Spleen (tissue), 11 donors: ENCODE data around the gene GABRG3. TPM values are rescaled to one million over a fixed set of nuclear protein-coding genes. Genes with fewer than 3 reads are reported as not detected.

ENCODE experiments used
- DNase-seq: peaks from one replicate; pipeline ENCODE4 v3.0.0-alpha.2; 2020
- H3K27ac ChIP-seq, 8 donors: fragments of 200-600 bp; sonication (generic) in 7 of 8; 1 replicate in 4 of 8; 2 replicates in 4 of 8; pipeline versions ENCODE4 v1.5.0 to v1.8.0; 2016 to 2021; ENCODE audit warnings: inconsistent platforms in 4 of 8, mild to moderate bottlenecking in 4 of 8, moderate library complexity in 1 of 8
- H3K27me3 ChIP-seq, 7 donors: fragments of 200-600 bp; sonication (generic) in 6 of 7; replicated peaks in 1 of 7; 1 replicate in 4 of 7; 2 replicates in 3 of 7; pipeline versions ENCODE4 v1.5.0 to v1.8.0; 2016 to 2021; ENCODE audit warnings: inconsistent platforms in 3 of 7, mild to moderate bottlenecking in 1 of 7
- H3K36me3 ChIP-seq, 6 donors: fragments of 200-600 bp; sonication (generic) in 5 of 6; 1 replicate in 4 of 6; 2 replicates in 2 of 6; pipeline versions ENCODE4 v1.5.0 to v1.8.0; 2016 to 2021; ENCODE audit warnings: inconsistent platforms in 2 of 6
- H3K4me1 ChIP-seq, 6 donors: fragments of 200-600 bp; sonication (generic) in 5 of 6; 1 replicate in 3 of 6; 2 replicates in 3 of 6; pipeline versions ENCODE4 v1.5.0 to v1.8.0; 2016 to 2021; ENCODE audit warnings: inconsistent platforms in 3 of 6
- H3K4me3 ChIP-seq, 8 donors: fragments of 200-600 bp; sonication (generic) in 7 of 8; 1 replicate in 4 of 8; 2 replicates in 4 of 8; pipeline versions ENCODE4 v1.5.0 to v1.8.0; 2016 to 2021; ENCODE audit warnings: inconsistent platforms in 4 of 8, mild to moderate bottlenecking in 4 of 8, moderate library complexity in 2 of 8
- H3K9me3 ChIP-seq, 8 donors: fragments of 200-600 bp; sonication (generic) in 7 of 8; 1 replicate in 4 of 8; 2 replicates in 4 of 8; pipeline versions ENCODE4 v1.5.0 to v1.8.0; 2016 to 2021; ENCODE audit warnings: inconsistent platforms in 4 of 8
- CTCF ChIP-seq, 11 experiments: fragments of 200-600 bp in 7 of 11; fragments of 450-650 bp in 4 of 11; sonication (generic) in 4 of 11; IDR thresholded peaks in 8 of 11; conservative IDR thresholded peaks in 3 of 11; 1 replicate in 7 of 11; 2 replicates in 4 of 11; pipeline versions ENCODE4 v1.4.0 to v1.8.0; 2016 to 2021; ENCODE audit warnings: antibody characterized with exemption in 11 of 11, inconsistent platforms in 4 of 11, mild to moderate bottlenecking in 1 of 11
- POLR2A ChIP-seq, 3 donors: fragments of 450-650 bp; IDR thresholded peaks; one replicate each; pipeline ENCODE4 v1.5.1; 2017; ENCODE audit warnings: antibody characterized with exemption in 3 of 3, mild to moderate bottlenecking in 1 of 3
- POLR2AphosphoS5 ChIP-seq, 3 donors: sonication (generic); formaldehyde crosslinking; IDR thresholded peaks; one replicate each; pipeline ENCODE4 v1.5.1; 2017; ENCODE audit warnings: antibody characterized with exemption in 3 of 3
- WGBS, 5 donors: extraction: QIAGEN DNeasy Blood & Tissue Kit in 3 of 5; methylation state at CpG; one replicate each; pipeline versions ENCODE4 v1.1.5 to v1.1.7; 2013 to 2018; 5-methylcytosine and 5-hydroxymethylcytosine counted together
- intact Hi-C: fragments of 100-400 bp; cut with DNase I; formaldehyde crosslinking; loops from one replicate; pipeline ENCODE4 v1.15.0; 2023; ENCODE audit warnings: low total_unique reads
- polyA plus RNA-seq, 3 donors: library from polyadenylated mRNA; stranded (reverse); fragments of 200-250 nt; gene quantifications; one replicate each; pipeline ENCODE4 v1.2.1, GENCODE V29; 2013
- total RNA-seq, 7 donors: library from RNA; depleted of rRNA in 3 of 7; stranded (reverse); fragments of >200 nt in 3 of 7; fragmentation: NEBNext Ultra II Directional in 4 of 7; extraction: Animal tissue kit (Norgen Biotek cat#: 25700) in 4 of 7; gene quantifications; one replicate each; pipeline versions ENCODE4 v1.1.0 to v1.2.1, GENCODE V29; 2016 to 2021
- donor health status: healthy with polysubstance abuse.
- donor health status: DM: no; HTN: no; CAD: no; lungs with moderate emphysema.
- donor health status: DM: no; HTN: no; CAD: no.
- donor health status: Bipolar disorder and iron deficiency.
- donor health status: healthy.
- donor health status: DM: no; HTN: no; CAD: no.
- donor health status: DM: yes; HTN: yes; CAD: no.

GABRG3 gene
- total and polyA plus RNA-seq, 10 donors = 0.14 to 19.6 (median 1.6) TPM

- DNase-seq = no peak
- 70 to 82% (median 81%) methylated on average over 6 of the region's 6 CpGs for WGBS, 5 donors
These were observed 225.7 kb downstream of the GABRG3 start for GRCh38 chr15:27196691-27197090.

GRCh38 chr15:27201425-27201824 lies 230.4 kb downstream of the GABRG3 start:
- TF ChIP-seq POLR2A (IDR thresholded peaks at IDR 0.05) (no peak), POLR2AphosphoS5 (IDR thresholded peaks at IDR 0.05) (no peak), CTCF (IDR thresholded peaks at IDR 0.05 in 8 of 11, conservative IDR thresholded peaks at IDR 0.05 in 3 of 11) (no peak)
- H3K4me1 ChIP-seq = no peaks in the 10 kb centered on the region
- 84 to 89% (median 87%) methylated on average over 3 of the region's 3 CpGs for WGBS, 5 donors
- DNase-seq = no peak
- H3K4me3 ChIP-seq = no peak overlapping the region
- intact Hi-C loops = no loop called here
- peaks cover 0 to 16% (median 0%) of the 10 kb centered on the region in 8 donors for H3K9me3 ChIP-seq
- H3K27me3 ChIP-seq = no peaks in the 10 kb centered on the region
- no peak overlapping the region for H3K27ac ChIP-seq
- no peaks in the 10 kb centered on the region for H3K36me3 ChIP-seq

More at GRCh38 chr15:27196691-27197090, 225.7 kb downstream of the GABRG3 start:
- Histone ChIP-seq H3K27me3 (no peaks in the 10 kb centered on the region), H3K27ac (no peak overlapping the region), H3K9me3 (peaks cover 0 to 30% (median 2%) of the 10 kb centered on the region in 8 donors), H3K36me3 (no peaks in the 10 kb centered on the region), H3K4me1 (no peaks in the 10 kb centered on the region), H3K4me3 (no peak overlapping the region)
- TF ChIP-seq POLR2A (IDR thresholded peaks at IDR 0.05) (no peak), CTCF (IDR thresholded peaks at IDR 0.05 in 8 of 11, conservative IDR thresholded peaks at IDR 0.05 in 3 of 11) (no peak), POLR2AphosphoS5 (IDR thresholded peaks at IDR 0.05) (no peak)
- intact Hi-C loops = no loop called here

GRCh38 chr15:27210176-27210575 lies 239.2 kb downstream of the GABRG3 start:
- TF ChIP-seq POLR2AphosphoS5 (IDR thresholded peaks at IDR 0.05) (peak in 1 of 3 donors; percentile 27), CTCF (IDR thresholded peaks at IDR 0.05 in 8 of 11, conservative IDR thresholded peaks at IDR 0.05 in 3 of 11) (no peak), POLR2A (IDR thresholded peaks at IDR 0.05) (no peak)
- 64 to 85% (median 75%) methylated on average over 10 of the region's 10 CpGs for WGBS, 5 donors
- DNase-seq = no peak

GRCh38 chr15:27214032-27214431 lies 243.1 kb downstream of the GABRG3 start:
- Histone ChIP-seq H3K4me3 (no peak overlapping the region), H3K4me1 (no peaks in the 10 kb centered on the region), H3K27me3 (no peaks in the 10 kb centered on the region), H3K9me3 (peaks cover 0 to 47% (median 11%) of the 10 kb centered on the region in 8 donors), H3K36me3 (no peaks in the 10 kb centered on the region), H3K27ac (no peak overlapping the region)
- no peak for TF ChIP-seq POLR2A (IDR thresholded peaks at IDR 0.05)
- no peak for TF ChIP-seq CTCF (IDR thresholded peaks at IDR 0.05 in 8 of 11, conservative IDR thresholded peaks at IDR 0.05 in 3 of 11)
- TF ChIP-seq POLR2AphosphoS5 (IDR thresholded peaks at IDR 0.05) = no peak
- intact Hi-C loops = no loop called here
- WGBS, 5 donors = 74 to 94% (median 80%) methylated on average over 8 of the region's 8 CpGs
- no peak for DNase-seq

More at GRCh38 chr15:27210176-27210575, 239.2 kb downstream of the GABRG3 start:
- no peak overlapping the region for H3K4me3 ChIP-seq
- H3K4me1 ChIP-seq = no peaks in the 10 kb centered on the region
- H3K36me3 ChIP-seq = no peaks in the 10 kb centered on the region
- no peaks in the 10 kb centered on the region for H3K27me3 ChIP-seq
- H3K9me3 ChIP-seq = peaks cover 0 to 46% (median 6%) of the 10 kb centered on the region in 8 donors
- intact Hi-C loops = no loop called here
- peak overlapping the region in 2 of 8 donors; percentile 39 to 50 for H3K27ac ChIP-seq
